ENCODE measurements around the gene SCN8A.

DNA sequence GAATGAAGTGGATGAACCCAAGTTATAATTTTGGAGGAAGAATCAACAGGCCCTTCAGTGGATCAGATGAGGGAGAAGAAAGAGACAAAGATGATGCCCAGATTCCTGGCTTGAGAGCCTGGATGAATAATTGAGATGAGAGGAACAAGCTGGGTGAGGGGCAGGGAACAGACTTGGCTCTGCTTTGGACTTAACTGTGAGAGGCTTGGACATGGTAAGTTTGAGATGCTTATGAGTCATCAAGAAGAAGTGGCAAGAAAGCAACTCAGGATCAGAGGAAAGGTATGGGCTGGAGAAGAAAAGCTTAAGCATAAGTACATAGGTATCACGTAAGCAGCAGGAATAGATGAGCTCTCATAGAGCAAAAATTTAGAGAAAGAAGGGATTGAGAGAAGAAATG, 202.2 kb downstream of the SCN8A start:
- no peak for TF ChIP-seq EZH2 (IDR thresholded peaks at IDR 0.05; ENCODE audit: borderline replicate concordance)
- TF ChIP-seq, protein P1, sequence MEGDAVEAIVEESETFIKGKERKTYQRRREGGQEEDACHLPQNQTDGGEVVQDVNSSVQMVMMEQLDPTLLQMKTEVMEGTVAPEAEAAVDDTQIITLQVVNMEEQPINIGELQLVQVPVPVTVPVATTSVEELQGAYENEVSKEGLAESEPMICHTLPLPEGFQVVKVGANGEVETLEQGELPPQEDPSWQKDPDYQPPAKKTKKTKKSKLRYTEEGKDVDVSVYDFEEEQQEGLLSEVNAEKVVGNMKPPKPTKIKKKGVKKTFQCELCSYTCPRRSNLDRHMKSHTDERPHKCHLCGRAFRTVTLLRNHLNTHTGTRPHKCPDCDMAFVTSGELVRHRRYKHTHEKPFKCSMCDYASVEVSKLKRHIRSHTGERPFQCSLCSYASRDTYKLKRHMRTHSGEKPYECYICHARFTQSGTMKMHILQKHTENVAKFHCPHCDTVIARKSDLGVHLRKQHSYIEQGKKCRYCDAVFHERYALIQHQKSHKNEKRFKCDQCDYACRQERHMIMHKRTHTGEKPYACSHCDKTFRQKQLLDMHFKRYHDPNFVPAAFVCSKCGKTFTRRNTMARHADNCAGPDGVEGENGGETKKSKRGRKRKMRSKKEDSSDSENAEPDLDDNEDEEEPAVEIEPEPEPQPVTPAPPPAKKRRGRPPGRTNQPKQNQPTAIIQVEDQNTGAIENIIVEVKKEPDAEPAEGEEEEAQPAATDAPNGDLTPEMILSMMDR (IDR thresholded peaks at IDR 0.05; ENCODE audit: poor library complexity): no peak
- no peak for TF ChIP-seq EZH2phosphoT487 (IDR thresholded peaks at IDR 0.05; ENCODE audit: low read depth, severe bottlenecking, unreplicated experiment)
